HTERT RPE-1 (cell line): Measurements from ENCODE around the gene MAD1L1.

ENCODE experiments used
- in situ Hi-C: fragments of 300-500 bp; cut with MboI; formaldehyde crosslinking; loops from 4 replicates; pipeline ENCODE4 v1.14.3; 2020; ENCODE audit warnings: low sequenced_read_pairs

MAD1L1 gene

DNA sequence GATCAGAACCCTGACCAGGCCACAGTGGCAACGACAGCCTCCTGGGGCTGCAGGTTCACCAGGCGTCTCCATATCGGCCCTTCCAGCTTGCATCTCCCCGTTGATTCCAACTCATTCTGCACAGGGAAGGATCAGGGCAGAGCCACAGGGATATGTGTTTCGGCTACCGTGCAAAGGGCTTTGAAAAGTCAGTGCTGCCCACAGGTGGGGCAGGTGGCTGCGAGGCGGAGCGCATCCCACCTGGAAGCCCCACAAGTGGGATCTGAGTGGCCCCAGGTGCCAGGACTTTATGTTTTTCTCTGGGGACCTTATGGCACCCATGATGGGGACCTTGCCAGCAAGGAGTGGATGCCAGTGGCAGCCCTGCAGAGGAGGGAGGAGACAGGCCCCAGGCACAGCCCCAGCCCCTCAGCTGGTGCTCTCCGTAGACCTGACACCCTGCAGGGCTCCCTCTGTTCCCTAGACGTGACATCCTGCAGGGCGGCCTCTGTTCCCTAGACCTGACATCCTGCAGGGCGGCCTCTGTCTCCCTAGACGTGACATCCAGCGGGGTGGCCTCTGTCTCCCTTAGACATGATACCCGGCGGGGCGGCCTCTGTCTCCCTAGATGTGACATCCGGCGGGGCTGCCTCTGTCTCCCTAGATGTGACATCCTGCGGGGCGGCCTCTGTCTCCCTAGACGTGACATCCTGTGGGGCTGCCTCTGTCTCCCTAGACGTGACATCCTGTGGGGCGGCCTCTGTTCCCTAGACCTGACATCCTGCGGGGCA lies 373.3 kb downstream of the MAD1L1 start:
- in situ Hi-C loops = no loop called here

DNA sequence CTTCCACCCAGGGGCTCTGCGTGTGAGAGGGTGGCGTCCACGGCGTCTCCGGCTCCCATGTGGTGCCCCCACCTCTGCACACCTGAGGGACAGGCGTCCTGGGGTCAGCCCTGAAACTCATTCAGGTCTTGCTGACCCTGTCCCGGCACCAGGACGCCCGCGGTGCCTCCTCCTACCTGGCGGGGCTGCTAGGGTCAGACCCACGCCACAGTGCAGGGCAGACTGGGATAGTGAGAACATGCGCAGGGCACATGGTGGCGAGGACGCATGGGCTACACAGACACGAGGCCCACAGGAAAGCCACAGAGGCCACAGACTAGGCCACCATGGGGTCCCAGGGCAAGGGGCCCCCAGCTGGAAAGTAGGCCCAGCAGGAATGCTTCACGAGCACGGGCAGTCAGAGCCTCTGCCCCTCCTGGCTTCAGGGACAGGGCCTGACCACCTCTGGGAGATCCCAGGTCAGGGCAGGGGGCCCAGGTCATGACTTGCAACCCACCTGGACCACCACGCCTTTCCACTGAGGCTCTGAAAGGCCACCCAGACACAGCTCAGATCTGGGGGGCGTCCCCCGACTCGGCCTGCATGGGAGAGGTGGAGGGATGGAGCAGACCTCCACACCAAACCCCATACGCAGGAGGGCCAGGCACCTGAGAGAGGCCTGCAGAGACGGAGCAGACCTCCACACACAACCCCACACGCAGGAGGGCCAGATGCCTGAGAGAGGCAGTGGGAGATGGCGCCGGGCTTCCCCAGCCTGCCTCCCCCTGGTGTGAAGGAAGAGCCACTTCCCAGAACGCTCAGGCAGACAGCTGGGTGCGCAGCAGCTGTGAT lies 374.1 kb downstream of the MAD1L1 start:
- in situ Hi-C loops = no loop called here

DNA sequence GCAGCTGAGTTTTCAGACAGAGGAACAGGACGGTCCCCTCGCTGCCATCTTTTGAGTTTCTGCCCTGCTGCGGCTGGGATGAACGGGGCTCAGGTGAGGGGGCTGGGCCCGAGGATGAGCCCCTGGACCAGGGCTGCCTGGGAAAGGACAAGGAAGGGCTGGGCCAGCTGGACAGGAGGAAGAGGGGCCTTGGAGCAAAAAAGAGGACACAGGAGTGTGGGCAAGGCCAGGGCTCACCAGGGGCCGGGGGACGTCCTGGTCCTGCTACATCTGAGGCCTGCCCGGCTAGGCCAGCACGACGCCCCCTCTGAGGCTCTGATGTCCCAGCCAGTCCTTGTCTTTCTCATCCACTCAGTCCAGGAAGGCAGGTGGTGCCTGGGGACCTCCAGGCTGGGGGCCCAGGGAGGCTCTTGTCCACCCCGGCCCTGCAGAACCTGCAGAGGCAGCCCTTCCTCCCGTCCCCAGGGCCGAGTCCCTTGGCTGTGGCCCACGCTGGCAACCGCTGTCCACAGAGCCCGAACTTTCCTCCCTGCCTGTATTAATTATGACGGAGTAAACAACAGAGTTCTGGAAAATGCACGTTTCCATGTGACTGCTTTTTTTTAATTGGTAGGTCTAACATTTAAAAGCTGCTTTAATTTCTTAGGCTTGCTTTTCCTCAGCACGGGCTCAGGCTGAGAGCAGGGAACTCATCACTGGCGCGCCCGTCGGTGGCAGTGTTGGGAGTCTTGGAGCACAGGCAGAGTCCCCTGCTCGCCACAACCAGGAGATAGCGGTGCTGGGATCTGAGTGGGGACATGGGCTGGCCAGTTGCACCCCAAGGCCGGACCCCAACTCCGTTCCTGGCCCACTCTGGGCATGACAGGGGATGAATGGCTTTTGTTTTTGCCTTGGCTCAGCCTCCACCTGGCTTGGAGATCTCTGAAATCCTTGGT lies 375.0 kb downstream of the MAD1L1 start:
- in situ Hi-C loops = no loop called here

DNA sequence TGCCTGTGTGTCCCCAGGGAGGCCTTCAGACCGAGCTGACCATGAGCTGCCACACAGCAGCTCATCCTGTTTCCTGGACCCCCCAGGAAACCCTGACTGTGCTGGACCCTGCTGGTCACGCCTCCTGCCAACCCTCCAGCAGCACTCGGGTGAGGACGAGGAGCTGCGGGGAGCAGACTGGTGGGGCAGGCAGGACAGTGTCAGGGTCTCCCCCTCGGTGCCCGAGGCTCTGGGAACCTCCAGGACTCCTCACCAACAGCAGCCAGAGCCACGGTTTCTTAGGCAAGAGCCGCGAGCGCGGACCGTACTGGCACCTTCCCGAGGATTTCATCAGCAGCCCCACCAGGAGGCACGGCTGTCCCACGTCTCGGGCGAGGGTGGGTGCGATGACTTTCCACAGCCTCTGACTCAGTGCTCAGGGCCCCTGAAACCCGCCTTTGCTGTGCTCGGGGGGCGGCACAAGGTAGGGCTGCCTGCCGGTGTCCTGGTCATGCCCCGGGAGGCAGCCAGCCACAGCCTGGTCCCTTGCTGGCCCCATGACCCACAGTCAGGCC lies 375.8 kb downstream of the MAD1L1 start:
- in situ Hi-C loops = no loop called here

DNA sequence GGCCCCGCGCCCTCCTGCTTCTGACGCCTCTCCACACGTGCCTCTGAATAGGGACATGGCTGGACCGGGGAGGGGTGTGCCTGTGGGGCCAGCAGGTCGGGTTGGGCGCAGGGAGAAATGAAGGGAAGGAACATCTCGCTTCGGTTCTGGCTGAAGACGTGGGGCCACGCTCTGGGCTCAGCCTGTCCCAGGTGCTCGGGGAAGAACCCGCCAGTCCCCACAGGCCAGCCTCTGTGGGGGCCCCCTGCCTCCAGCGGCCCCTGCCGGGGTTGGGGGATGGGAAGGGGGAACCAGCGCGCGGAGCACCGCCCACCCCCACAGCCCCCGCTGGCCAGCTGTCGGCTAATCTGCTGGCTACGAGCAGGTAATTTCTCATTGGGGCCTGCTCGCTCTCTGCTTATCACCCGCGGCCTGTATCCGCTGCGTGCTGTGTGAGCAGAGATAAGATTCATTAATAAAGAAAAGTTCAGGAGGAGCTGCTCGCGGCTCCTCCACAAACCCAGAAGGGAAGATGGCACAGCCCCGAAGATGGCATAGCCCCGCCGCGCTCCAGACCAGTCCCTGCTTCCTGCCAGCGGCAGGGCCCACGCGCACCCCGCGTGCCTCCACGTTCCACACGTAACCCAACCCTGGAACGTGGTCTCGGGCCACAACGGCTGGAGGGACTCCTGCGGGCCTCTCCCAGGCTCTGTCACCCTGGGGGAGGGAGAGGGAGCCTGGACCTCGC lies 376.4 kb downstream of the MAD1L1 start:
- in situ Hi-C loops = no loop called here

DNA sequence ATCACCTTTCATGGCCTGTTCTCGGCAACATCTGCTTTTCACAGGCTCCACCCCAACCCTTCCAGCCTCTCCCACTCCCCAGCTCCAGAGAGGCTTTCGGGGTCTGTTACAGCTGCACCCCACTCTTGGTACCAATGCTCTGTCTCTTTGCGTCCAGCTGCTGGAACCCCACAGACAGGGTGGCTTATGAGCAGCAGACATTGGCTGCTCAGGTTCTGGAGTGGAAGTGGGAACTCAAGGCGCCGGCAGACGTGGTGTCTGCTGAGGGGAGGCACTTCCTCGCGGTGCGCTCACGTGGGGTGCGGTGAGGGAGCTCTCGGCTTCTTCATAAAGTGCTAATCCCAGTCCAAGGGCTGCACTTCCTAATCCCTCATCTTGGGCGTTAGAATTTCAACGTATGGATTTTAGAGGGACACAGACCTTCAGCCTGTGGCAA lies 377.0 kb downstream of the MAD1L1 start:
- in situ Hi-C loops = no loop called here

DNA sequence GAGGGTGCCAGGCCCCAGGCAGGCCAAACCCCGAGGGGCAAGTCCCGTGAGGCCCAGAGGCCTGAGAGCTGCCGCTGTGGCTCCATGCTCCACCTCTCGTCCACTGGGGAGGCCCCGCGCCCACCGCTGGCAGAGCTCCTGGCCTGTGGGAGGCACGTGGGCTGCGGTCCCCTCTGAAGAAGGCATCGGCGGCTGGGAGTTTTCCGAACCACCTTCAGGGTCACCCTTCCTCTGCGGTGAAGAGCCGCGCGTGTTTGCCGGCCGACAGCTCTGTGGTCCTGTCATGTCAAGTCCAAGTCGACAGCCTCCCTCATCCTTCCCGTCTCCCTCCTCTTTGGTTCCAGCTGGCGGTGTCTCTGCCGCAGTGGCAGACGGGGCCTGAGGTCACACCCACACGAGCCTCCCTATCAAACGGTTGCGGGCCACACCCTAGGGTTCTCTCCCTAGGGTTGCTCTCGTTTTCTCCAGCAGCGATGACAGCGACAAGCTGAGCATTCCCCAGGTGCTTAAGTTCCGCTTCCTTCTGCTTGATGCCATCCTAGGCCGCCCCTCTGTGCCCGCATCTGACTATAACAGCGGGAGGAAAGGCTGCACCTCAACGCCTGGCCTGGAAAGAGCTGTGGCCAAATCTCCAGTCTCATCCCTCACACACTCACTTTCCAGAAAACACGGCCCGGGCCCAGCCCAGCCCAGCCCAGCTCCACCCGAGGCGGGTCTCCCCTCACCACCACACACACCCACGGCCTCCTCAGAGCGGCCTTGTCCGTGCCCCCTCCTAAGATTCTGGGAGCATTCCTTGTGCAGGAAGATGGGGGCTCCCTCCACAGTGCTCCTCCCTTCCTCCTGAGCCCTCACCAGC lies 377.6 kb downstream of the MAD1L1 start:
- in situ Hi-C loops = no loop called here

DNA sequence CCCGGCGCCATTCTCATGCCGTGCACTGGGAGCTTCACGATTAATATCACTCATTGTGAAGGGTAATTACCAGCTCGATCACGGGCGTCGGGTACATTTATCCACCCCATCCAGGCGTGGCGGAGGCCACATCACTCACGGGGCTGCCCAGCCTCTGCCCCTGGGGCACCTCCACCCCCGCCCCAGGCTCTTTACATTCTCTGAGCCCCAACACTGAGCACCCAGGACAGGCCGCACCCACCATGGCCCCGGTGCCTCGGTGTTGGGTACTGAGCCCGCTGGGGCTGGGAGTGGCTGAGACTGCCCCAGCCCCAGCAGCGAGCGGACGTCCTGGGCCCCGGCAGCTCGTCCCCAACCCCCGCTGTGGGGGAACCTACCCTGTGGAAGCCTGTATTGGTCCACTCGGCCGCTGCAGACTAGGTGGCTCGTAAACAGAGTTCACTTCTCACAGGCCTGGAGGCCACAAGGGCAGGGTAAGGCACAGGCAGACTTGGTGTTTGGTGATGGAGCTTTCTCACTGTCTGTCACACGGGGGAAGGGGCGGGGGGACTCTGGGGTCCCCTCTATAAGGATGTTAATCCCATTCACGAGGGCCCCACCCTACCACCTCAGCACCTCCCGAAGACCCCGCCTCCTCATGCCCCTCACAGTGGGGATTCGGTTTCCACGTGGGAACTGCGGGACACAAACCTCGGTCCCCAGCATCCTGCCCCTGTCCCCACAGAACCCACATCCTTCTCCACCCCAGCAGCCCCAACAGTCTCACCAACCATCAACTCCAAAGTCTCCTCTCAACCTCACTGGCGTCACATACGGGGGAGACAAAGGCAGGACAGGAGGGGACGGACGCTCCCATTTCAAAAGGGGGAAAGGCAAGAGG lies 378.5 kb downstream of the MAD1L1 start:
- in situ Hi-C loops = no loop called here

DNA sequence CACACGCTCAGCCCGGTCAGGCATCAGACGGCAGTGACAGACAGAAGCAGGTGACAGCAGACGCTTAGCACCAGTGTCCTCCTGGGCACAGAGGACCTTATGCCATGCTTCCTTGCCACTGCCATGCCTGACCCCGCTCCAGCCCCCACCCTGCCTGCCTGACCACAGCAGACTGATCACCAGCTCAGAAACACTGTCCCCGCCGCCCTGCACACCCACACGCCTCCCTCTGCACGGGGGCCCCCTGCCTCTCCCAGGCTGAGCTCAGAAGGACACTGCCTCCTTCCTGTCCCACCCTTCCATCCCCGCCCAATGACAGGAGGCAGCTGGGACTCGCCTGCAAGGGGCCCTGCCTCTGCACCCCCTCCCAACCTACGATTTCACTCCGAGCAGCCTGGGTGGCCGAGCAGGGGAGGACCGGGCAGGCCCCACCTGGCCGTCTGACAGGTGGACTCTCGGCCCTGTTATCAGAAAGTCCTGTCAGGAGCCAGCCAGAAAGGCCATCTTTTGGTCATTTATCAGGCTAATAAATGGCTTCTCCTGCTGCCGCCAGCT lies 379.2 kb downstream of the MAD1L1 start:
- in situ Hi-C loops = no loop called here

DNA sequence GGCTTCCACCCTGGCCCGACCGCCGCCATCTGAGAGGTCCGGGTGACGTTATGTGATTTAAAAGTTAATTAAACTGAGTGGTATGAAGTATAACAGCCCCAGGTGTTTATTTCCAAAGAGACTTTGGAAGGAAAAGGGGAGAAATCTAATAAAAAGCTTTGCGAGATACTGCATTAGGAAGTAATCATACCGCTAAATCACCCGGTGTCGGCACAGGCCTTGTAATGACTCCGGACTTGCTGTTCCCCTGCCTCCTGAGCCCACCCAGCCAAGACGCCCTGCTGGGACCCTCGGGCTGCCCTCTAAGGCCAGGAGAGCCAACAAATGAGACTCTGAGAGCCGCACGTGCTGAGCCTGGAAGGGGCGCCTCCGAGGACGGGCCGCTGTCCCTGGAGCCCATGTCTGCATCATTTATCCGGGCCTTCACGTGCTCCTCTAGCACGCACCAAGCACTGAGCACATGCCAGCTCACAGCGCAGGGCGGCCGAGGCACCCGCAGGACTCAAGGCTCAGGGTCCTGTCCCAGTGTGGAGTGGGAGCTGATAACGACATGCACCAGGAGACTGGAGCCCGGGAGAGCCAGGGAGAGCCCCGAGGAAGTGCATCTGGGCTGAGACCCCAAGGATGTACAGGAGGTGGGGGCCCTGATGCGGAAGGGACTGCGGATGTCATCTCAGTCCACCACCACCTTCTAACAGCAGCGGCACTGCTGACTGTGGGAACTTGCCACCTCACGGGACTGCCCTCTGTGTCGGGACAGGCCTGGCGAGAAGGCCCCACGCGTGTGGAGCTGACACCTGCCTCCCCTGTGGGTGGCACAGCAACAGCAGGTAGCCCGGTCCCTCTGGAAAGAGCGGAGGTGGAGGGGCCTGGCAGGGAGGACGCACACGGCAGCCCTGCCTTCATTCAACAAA lies 380.0 kb downstream of the MAD1L1 start:
- in situ Hi-C loops = no loop called here

DNA sequence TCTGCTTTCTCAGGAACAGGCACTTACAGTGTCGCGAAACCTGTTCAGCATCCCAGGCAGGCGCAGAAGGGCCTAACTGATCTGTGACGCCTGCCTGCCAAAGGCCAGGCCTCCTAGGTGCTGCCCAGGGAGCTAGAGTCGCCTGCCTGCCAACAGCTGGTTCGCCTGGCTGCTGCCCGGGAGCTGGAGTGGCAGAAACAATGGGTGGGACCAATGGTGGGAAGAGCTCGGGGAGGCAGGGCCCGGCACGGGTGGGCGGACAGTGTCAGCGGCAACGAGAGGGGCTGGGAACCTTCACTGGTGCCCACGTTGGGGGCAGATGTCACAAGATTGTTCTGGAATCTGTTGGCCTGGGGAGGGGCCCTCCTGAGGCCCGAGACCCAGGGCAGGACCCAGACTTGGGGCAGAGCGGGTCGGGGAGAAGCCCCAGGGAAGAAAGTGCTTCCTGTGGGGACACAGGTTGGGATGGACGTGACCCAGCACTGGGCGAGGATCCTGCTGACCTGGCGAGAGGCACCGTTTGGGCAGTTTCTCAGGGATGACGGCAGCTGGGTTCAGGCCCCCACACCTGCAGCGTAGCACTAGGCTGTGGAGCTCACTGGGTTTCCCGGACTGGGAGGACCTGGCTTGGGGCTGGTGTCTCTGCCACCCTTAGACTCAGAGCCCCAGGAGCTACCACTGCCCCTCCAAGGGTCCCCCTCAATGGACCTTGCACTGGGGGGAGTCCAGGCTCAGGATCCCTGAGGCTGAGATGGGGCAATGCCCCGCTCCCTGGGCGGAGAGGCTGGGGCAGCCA lies 380.8 kb downstream of the MAD1L1 start:
- in situ Hi-C loops = no loop called here

DNA sequence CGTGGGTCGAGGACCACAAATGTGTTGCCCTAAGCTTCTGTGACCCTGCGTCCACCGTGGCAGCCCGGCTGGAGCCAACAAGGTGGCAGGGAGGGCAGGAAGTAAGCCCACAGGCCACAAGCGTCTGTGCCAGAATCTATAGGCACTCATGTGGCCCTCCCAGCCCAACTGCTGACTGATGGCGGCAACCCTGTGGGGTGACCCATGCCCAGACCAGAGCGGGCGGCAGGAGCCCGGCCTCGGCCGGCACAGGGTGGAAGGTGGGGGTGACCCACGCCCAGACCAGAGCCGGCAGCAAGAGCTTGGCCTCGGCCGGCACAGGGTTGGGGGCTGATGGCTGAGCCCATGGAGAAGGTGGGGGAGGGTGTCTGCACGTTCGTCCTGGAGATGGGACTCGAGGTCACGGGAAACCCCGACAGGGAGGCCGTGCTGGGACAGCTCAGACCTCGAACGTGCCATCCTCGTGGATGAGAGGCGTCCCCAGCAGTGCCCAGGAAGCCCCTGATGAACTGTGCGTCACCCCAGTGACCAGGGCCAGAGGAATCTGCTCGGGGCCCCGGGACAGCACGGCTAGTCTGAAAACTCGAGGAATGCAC lies 381.7 kb downstream of the MAD1L1 start:
- in situ Hi-C loops = no loop called here

DNA sequence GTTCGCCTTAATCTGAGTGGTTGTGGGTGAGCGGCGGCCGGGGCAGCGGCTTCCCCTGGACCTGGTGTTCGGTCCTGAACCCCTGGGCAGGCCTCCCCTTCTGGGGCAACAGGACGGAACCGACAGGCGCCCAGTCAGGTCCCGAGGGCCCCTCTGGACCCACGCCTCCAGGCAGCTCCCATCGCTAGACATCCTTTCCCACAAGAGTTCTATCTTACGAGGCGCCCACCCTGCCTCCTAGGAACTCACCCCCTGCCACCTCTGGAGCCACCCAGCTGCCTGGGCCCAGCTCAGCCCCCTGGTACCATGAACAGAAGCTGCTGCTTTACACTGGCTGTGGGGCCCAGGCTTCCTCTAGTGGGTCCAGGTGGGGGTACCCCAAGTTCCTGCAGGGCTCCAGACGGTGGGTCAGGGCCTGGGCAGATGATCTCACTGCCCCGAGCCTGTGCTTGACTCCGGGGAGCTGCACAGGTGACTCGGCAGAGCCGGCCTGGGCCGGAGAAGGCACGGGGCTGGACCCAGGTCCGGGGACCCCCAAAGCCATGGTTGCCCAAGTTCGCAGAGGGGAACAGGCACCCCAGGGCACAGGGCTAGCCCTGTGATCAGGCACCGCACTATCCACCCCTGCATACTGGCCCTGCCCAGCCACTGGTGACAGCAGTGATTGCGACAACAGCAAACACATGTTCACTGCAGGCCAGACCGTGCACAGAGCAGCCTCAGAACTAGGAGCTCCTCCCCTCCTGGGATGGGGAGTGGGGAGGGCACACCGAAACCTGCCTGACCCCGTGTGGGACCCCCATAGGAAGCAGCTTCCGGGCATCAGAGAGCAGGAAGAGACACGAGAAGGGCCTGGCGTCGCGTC lies 382.4 kb downstream of the MAD1L1 start:
- in situ Hi-C loops = no loop called here

DNA sequence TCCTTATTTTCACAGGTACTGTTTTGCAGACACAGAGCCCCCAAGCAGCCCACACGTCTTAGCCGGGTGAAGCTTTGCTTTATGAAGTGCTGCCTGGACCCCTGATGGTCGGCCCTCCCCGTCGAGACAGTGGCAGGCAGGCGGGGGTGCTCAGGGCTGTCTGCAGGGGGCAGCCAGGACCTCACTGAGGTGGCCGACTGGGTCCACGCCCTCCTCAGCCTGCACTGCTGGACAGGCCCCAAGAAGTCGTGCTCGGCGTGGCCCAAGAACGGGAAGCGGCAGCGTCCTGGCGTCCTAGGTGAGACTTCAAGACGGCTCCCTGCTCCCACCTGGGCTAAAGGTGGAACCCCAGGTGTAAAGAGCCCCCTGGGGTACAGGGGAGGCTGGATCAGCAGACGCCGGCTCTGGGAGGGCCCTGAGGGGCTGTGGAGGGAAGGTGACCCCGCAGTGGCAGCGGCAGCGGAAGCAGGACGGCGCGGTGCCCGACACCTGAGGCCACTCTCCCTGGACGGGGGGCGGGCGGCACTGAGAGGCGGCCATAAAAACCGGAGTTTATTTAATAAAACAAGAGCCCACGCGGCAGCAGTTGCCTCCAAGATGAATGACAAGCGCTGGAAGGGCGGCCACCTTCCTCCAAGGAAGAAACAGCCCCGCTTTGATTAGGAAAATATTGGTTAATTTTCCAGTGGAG lies 383.2 kb downstream of the MAD1L1 start:
- in situ Hi-C loops = no loop called here
